ENCODE data around the gene ARL8B. TPM values are rescaled to one million over a fixed set of nuclear protein-coding genes. Genes with fewer than 3 reads are reported as not detected.
"Not testable (repeated sequence)": the region's sequence is repeated elsewhere in the genome, so short reads cannot be mapped to it uniquely, and the experiment has no call there.

ARL8B gene
- total RNA-seq, 2 donors from 2014 or later: 40.8 to 51.4 TPM

DNA sequence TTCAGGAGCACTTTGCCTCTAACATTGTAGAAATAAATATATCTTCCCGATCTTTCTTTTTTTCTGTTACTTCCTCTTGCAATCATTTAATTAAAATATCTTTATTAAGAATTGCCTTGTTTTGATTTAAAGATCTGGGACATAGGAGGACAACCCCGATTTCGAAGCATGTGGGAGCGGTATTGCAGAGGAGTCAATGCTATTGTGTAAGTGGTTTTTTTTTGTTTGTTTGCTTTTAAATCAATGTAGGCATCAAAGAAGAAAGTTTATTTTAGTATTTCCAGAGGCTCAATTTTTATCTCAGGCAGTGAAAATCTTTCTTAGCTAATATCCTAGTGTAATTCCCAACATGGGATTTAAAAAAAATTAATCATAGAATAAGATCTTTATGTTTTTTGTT lies 49.9 kb downstream of the ARL8B start:
- Histone ChIP-seq H3K9ac (ENCODE audit: low read depth in 2 of 2, low read length in 2 of 2) (no peak overlapping the region), H3K4me1 (no peaks in the 10 kb centered on the region), H3K27me3 (no peaks in the 10 kb centered on the region), H3K9me3 (no peaks in the 10 kb centered on the region), H3K4me3 (no peak overlapping the region), H3K27ac (no peak overlapping the region), H3K36me3 (peaks cover 4% of the 10 kb centered on the region)
- no peak for DNase-seq
- intact Hi-C loops (cut with DNase I): no loop called here
- TF ChIP-seq, protein P1, sequence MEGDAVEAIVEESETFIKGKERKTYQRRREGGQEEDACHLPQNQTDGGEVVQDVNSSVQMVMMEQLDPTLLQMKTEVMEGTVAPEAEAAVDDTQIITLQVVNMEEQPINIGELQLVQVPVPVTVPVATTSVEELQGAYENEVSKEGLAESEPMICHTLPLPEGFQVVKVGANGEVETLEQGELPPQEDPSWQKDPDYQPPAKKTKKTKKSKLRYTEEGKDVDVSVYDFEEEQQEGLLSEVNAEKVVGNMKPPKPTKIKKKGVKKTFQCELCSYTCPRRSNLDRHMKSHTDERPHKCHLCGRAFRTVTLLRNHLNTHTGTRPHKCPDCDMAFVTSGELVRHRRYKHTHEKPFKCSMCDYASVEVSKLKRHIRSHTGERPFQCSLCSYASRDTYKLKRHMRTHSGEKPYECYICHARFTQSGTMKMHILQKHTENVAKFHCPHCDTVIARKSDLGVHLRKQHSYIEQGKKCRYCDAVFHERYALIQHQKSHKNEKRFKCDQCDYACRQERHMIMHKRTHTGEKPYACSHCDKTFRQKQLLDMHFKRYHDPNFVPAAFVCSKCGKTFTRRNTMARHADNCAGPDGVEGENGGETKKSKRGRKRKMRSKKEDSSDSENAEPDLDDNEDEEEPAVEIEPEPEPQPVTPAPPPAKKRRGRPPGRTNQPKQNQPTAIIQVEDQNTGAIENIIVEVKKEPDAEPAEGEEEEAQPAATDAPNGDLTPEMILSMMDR (IDR thresholded peaks at IDR 0.05): no peak

DNA sequence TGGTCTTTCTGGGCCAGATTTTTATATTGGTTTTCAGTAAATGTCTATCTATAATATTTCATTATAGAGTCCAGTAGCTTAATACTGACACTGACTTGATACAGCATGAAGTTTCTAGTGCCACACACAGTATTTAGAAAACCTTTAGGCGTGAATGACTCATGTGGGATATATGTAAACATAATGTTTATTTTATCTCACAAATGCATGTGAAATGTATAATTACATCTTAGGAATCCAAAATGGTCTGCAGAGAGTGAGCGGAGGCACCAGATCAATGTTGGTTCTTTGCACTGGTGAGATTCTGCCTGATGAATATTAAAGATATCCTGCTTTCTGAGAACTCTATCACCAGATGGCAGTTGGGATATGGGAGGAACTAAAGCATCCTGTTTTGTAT lies 56.9 kb downstream of the ARL8B start:
- H3K27me3 ChIP-seq; H3K4me3 ChIP-seq; DNase-seq; H3K9me3 ChIP-seq; H3K27ac ChIP-seq; H3K9ac ChIP-seq (ENCODE audit: low read depth in 2 of 2, low read length in 2 of 2); intact Hi-C loops (cut with DNase I); H3K4me1 ChIP-seq; H3K36me3 ChIP-seq: not testable (repeated sequence)

DNA sequence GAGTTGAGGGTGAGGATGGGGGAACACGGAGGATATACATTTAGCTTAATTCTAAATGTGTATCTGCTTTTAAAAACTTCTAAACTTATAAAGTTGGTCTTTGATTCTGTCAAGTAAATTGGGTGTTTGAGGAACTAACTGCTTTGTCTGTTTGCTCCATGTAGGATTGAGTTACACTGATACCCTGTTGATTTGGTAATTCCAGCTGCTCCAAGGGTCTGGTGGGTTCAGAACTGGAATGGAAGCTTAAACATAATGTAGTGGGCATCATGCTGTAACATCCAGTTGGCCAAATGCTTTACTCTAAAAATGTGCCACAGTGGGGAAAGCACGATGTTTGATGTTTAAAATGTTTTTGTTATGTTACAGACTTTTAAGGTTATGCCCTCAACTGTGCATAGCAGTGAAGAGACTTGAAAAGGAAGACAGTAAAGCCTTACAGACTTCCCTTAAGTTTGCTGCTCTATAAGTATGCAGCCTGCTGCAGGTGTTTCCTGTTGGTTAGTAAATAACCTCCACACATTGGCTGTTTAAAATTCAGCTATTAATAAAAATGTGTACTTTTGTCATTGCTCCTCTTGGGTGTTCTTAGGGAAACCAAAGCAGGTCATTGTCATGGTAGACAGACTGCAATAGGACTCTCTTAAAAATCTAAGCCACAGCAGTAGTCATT lies 59.5 kb downstream of the ARL8B start:
- Histone ChIP-seq H3K27ac (no peak overlapping the region), H3K4me3 (no peak overlapping the region), H3K4me1 (no peaks in the 10 kb centered on the region), H3K9ac (ENCODE audit: low read depth in 2 of 2, low read length in 2 of 2) (no peak overlapping the region), H3K27me3 (no peaks in the 10 kb centered on the region), H3K36me3 (no peaks in the 10 kb centered on the region), H3K9me3 (no peaks in the 10 kb centered on the region)
- TF ChIP-seq, protein P1 (IDR thresholded peaks at IDR 0.05): no peak
- no peak for DNase-seq
- intact Hi-C loops (cut with DNase I): loop anchor here (5.0 kb wide), 1 partner anchor 34 kb away; no protein-coding TSS in a partner anchor

DNA sequence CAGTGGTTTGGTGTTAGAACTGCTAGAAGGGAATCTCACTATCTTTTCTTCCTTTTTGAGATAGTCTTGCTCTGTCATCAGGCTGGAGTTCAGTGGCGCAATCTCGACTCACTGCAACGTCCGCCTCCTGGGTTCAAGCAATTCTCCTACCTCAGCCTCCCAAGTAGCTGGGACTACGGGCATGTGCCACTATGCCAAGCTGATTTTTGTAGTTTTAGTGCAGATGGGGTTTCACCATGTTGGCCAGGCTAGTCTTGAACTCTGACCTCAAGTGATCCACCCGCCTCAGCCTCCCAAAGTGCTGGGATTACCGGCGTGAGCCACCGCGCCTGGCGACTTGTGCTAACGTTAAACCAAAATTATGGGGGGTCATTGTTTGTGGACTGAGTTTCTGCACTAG lies 61.6 kb downstream of the ARL8B start:
- H3K4me3 ChIP-seq; H3K9me3 ChIP-seq; H3K36me3 ChIP-seq; DNase-seq; H3K27me3 ChIP-seq; H3K27ac ChIP-seq; H3K4me1 ChIP-seq; H3K9ac ChIP-seq (ENCODE audit: low read depth in 2 of 2, low read length in 2 of 2): not testable (repeated sequence)
- intact Hi-C loops (cut with DNase I): loop anchor here (5.0 kb wide), 1 partner anchor 36 kb away; no protein-coding TSS in a partner anchor

DNA sequence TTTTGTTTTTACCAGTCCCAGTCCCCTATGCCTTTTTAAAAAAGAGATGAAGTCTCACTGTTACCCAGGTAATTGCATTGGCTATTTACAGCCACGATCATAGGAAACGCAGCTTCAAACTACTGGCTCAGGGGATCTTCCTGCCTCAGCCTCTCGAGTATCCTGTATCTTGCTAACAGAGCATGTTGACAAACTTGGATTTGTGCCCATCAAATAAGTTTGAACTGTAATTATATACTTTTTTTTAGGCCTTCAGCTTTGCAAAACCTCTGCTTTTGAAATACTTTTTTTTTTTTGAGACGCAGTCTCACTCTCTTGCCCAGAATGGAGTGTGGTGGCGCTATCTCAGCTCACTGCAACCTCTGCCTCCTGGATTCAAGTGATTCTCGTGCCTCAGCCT lies 62.4 kb downstream of the ARL8B start:
- no peak overlapping the region for H3K27ac ChIP-seq
- no peaks in the 10 kb centered on the region for H3K9me3 ChIP-seq
- H3K4me1 ChIP-seq: no peaks in the 10 kb centered on the region
- H3K4me3 ChIP-seq: no peak overlapping the region
- TF ChIP-seq, protein P1 (IDR thresholded peaks at IDR 0.05): no peak
- no peak for DNase-seq
- intact Hi-C loops (cut with DNase I): loop anchor here (5.0 kb wide), 1 partner anchor 37 kb away; no protein-coding TSS in a partner anchor
- no peaks in the 10 kb centered on the region for H3K36me3 ChIP-seq
- no peaks in the 10 kb centered on the region for H3K27me3 ChIP-seq
- no peak overlapping the region for H3K9ac ChIP-seq (ENCODE audit: low read depth in 2 of 2, low read length in 2 of 2)

DNA sequence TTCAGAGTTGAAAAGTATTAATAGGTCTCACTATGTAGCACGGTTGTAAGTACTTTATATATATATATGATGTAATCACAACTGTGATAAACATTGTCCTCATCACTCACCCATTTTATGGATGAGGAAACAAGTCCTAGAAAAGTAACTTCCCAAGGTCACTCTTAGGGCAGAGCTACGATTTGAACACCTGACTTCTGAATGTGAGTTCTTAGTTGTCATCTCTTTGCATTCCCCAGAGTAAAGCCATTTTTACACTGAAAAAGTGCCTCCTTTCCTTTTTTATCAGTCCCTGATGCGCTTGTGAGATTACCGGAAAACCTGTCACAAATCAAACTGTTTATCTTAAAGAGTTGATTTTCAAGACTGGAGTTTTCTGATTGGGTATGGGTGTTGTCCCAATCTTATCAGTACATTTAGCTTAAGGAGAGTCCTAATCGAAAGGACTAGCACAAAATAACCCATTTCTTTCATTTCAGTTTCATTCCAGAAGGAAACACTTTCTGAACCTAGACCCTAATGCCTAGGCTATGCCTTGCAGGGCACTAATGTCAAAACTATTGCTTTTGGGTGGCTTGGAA lies 63.1 kb downstream of the ARL8B start:
- TF ChIP-seq, protein P1 (IDR thresholded peaks at IDR 0.05): no peak
- Histone ChIP-seq H3K4me1 (no peaks in the 10 kb centered on the region), H3K27ac (peak overlapping the region; percentile 25), H3K36me3 (no peaks in the 10 kb centered on the region), H3K9me3 (no peaks in the 10 kb centered on the region), H3K27me3 (no peaks in the 10 kb centered on the region), H3K9ac (ENCODE audit: low read depth in 2 of 2, low read length in 2 of 2) (no peak overlapping the region), H3K4me3 (no peak overlapping the region)
- intact Hi-C loops (cut with DNase I): loop anchor here (5.0 kb wide), 1 partner anchor 63 kb away; the partner anchor contains the start of gene ARL8B
- DNase-seq: no peak
